Stomach (tissue), 9 donors: ENCODE results near the gene CRIP2. TPM values are rescaled to one million over a fixed set of nuclear protein-coding genes. Genes with fewer than 3 reads are reported as not detected.

Experiments
- DNase-seq, 2 donors: peaks; one replicate each; pipeline versions ENCODE4 v3.0.0 to v3.0.0-alpha.2; 2013 to 2019
- H3K27ac ChIP-seq, 5 donors: fragments of 200-600 bp in 4 of 5; sonication (generic) in 4 of 5; one replicate each; pipeline ENCODE4 v1.5.1; 2013 to 2019; ENCODE audit warnings: mild to moderate bottlenecking in 1 of 5, moderate library complexity in 1 of 5
- H3K27me3 ChIP-seq, 3 donors: fragments of 200-600 bp; sonication (generic); one replicate each; pipeline ENCODE4 v1.5.1; 2017 to 2019; ENCODE audit warnings: mixed run types in 1 of 3
- H3K36me3 ChIP-seq, 4 donors: fragments of 200-600 bp; sonication (generic); 1 replicate in 3 of 4; 2 replicates in 1 of 4; pipeline ENCODE4 v1.5.1; 2016 to 2019
- H3K4me1 ChIP-seq, 4 donors: fragments of 200-600 bp; sonication (generic); one replicate each; pipeline ENCODE4 v1.5.1; 2016 to 2019
- H3K4me3 ChIP-seq, 4 donors: fragments of 200-600 bp; sonication (generic) in 3 of 4; one replicate each; pipeline ENCODE4 v1.5.1; 2016 to 2019; ENCODE audit warnings: mild to moderate bottlenecking in 1 of 4
- H3K9me3 ChIP-seq, 4 donors: fragments of 200-600 bp; sonication (generic); one replicate each; pipeline ENCODE4 v1.5.1; 2016 to 2019
- CTCF ChIP-seq, 7 experiments: fragments of 450-650 bp in 4 of 7; fragments of 200-600 bp in 3 of 7; sonication (generic) in 3 of 7; IDR thresholded peaks; one replicate each; pipeline ENCODE4 v1.5.1; 2016 to 2019; ENCODE audit warnings: antibody characterized with exemption in 7 of 7, control low read depth in 2 of 7, mild to moderate bottlenecking in 1 of 7
- EP300 ChIP-seq: sonication (generic); formaldehyde crosslinking; IDR thresholded peaks from one replicate; pipeline ENCODE4 v1.6.1; 2017; ENCODE audit warnings: antibody characterized with exemption
- POLR2A ChIP-seq, 4 donors: fragments of 450-650 bp; IDR thresholded peaks; one replicate each; pipeline ENCODE4 v1.6.1; 2016; ENCODE audit warnings: antibody characterized with exemption in 4 of 4, control low read depth in 2 of 4, mild to moderate bottlenecking in 1 of 4, moderate library complexity in 1 of 4
- POLR2AphosphoS5 ChIP-seq, 3 donors: sonication (generic); formaldehyde crosslinking; IDR thresholded peaks; one replicate each; pipeline ENCODE4 v1.6.1; 2016; ENCODE audit warnings: antibody characterized with exemption in 3 of 3
- WGBS, 5 donors: extraction: QIAGEN DNeasy Blood & Tissue Kit in 3 of 5; methylation state at CpG; one replicate each; pipeline versions ENCODE4 v1.1.5 to v1.1.7; 2013 to 2018; 5-methylcytosine and 5-hydroxymethylcytosine counted together
- intact Hi-C: fragments of 100-400 bp; cut with DNase I; formaldehyde crosslinking; loops from one replicate; pipeline ENCODE4 v1.15.1; 2023; ENCODE audit warnings: low total_unique reads
- polyA plus RNA-seq, 3 donors: library from polyadenylated mRNA; stranded (reverse); fragments of 200-250 nt; gene quantifications; one replicate each; pipeline ENCODE4 v1.2.3, GENCODE V29; 2013
- total RNA-seq, 5 donors: library from RNA; depleted of rRNA; stranded (reverse); fragments of >200 nt; gene quantifications; one replicate each; pipeline versions ENCODE4 v1.1.0 to v1.2.3, GENCODE V29; 2014 to 2016
- donor health status: healthy with polysubstance abuse.
- donor health status: Bipolar disorder and iron deficiency.
- donor health status: healthy.

Gene CRIP2
- total and polyA plus RNA-seq, 8 donors, result 36.0 to 135 (median 74.5) TPM

GRCh38 chr14:105460616-105461015 is 14.0 kb upstream of the CRIP2 start:
- Histone ChIP-seq H3K27me3 (no peaks in the 10 kb centered on the region), H3K27ac (no peak overlapping the region), H3K9me3 (no peaks in the 10 kb centered on the region), H3K4me1 (no peaks in the 10 kb centered on the region), H3K36me3 (peaks cover 53 to 89% (median 87%) of the 10 kb centered on the region in 4 donors), H3K4me3 (no peak overlapping the region)
- DNase-seq, result no peak
- intact Hi-C loops, result no loop called here
- 92 to 96% (median 94%) methylated on average over 16 to 17 of the region's 17 CpGs for WGBS, 5 donors
- TF ChIP-seq EP300 (no peak), POLR2A (IDR thresholded peaks at IDR 0.05) (no peak), POLR2AphosphoS5 (IDR thresholded peaks at IDR 0.05) (no peak), CTCF (IDR thresholded peaks at IDR 0.05) (no peak)

- Histone ChIP-seq H3K9me3 (no peaks in the 10 kb centered on the region), H3K27me3 (no peaks in the 10 kb centered on the region), H3K36me3 (peaks cover 45 to 89% (median 87%) of the 10 kb centered on the region in 4 donors), H3K4me3 (no peak overlapping the region), H3K4me1 (peaks cover 0 to 5% (median 4%) of the 10 kb centered on the region in 4 donors), H3K27ac (no peak overlapping the region)
- intact Hi-C loops, result no loop called here
- no peak for DNase-seq
- TF ChIP-seq CTCF (IDR thresholded peaks at IDR 0.05), result no peak
- no peak for TF ChIP-seq POLR2A (IDR thresholded peaks at IDR 0.05)
- no peak for TF ChIP-seq EP300
- no peak for TF ChIP-seq POLR2AphosphoS5 (IDR thresholded peaks at IDR 0.05)
- WGBS, 5 donors, result 92 to 97% (median 96%) methylated on average over 18 of the region's 18 CpGs
Observed at GRCh38 chr14:105461903-105462302, 12.7 kb upstream of the CRIP2 start.

GRCh38 chr14:105464501-105464900 is 10.1 kb upstream of the CRIP2 start:
- H3K9me3 ChIP-seq, result no peaks in the 10 kb centered on the region
- intact Hi-C loops, result no loop called here
- peaks cover 14 to 31% (median 29%) of the 10 kb centered on the region in 4 donors for H3K4me1 ChIP-seq
- no peak overlapping the region for H3K27ac ChIP-seq
- H3K36me3 ChIP-seq, result peaks cover 38 to 95% (median 89%) of the 10 kb centered on the region in 4 donors
- H3K4me3 ChIP-seq, result no peak overlapping the region
- TF ChIP-seq POLR2A (IDR thresholded peaks at IDR 0.05) (no peak), POLR2AphosphoS5 (IDR thresholded peaks at IDR 0.05) (no peak), CTCF (IDR thresholded peaks at IDR 0.05) (no peak), EP300 (no peak)
- H3K27me3 ChIP-seq, result no peaks in the 10 kb centered on the region
- 94 to 95% (median 94%) methylated on average over 32 to 33 of the region's 33 CpGs for WGBS, 5 donors
- no peak for DNase-seq

- no peak for TF ChIP-seq CTCF (IDR thresholded peaks at IDR 0.05)
- no peak for TF ChIP-seq EP300
- no peak for TF ChIP-seq POLR2AphosphoS5 (IDR thresholded peaks at IDR 0.05)
- TF ChIP-seq POLR2A (IDR thresholded peaks at IDR 0.05), result no peak
- Histone ChIP-seq H3K27ac (no peak overlapping the region), H3K9me3 (no peaks in the 10 kb centered on the region), H3K4me3 (no peak overlapping the region), H3K4me1 (peaks cover 15 to 40% (median 36%) of the 10 kb centered on the region in 4 donors), H3K36me3 (peaks cover 38 to 99% (median 93%) of the 10 kb centered on the region in 4 donors), H3K27me3 (no peaks in the 10 kb centered on the region)
- WGBS, 5 donors, result 78 to 89% (median 83%) methylated on average over 18 to 20 of the region's 20 CpGs
- no peak for DNase-seq
- intact Hi-C loops, result no loop called here
Observed at GRCh38 chr14:105465209-105466031, 9.2 kb upstream of the CRIP2 start.
